GM23338 (cell line): ENCODE data around the gene PTPRF. TPM values are rescaled to one million over a fixed set of nuclear protein-coding genes. Genes with fewer than 3 reads are reported as not detected.

ENCODE experiments used
- ATAC-seq: fragments of 200-7000 bp; cut with Tn5 transposase; 3 replicates; pipeline ENCODE4 v1.9.1; 2020
- DNase-seq: peaks from one replicate; pipeline ENCODE4 v3.0.0-alpha.2; 2015; ENCODE audit warnings: low spot score
- H2AFZ ChIP-seq: fragments of 200-600 bp; sonication (generic); 2 replicates; pipeline ENCODE4 v1.8.0; 2016; ENCODE audit warnings: antibody characterized with exemption, mild to moderate bottlenecking, moderate library complexity
- H3F3A ChIP-seq: fragments of 200-600 bp; sonication (generic); replicated peaks from 2 replicates; pipeline ENCODE4 v1.8.0; 2017; ENCODE audit warnings: antibody characterized with exemption, mixed run types, low read depth
- H3K27ac ChIP-seq: fragments of 200-600 bp; sonication (generic); 2 replicates; pipeline ENCODE4 v1.6.1; 2016; ENCODE audit warnings: low read depth
- H3K27me3 ChIP-seq: fragments of 200-600 bp; sonication (generic); 2 replicates; pipeline ENCODE4 v1.8.0; 2016; ENCODE audit warnings: mild to moderate bottlenecking, mixed run types, moderate library complexity; ENCODE audit not compliant: insufficient read depth
- H3K36me3 ChIP-seq: fragments of 200-600 bp; sonication (generic); 2 replicates; pipeline ENCODE4 v1.8.0; 2016; ENCODE audit warnings: mild to moderate bottlenecking; ENCODE audit not compliant: insufficient read depth
- H3K4me1 ChIP-seq: fragments of 200-600 bp; sonication (generic); 2 replicates; pipeline ENCODE4 v1.8.0; 2016; ENCODE audit warnings: mild to moderate bottlenecking, moderate library complexity; ENCODE audit not compliant: insufficient read depth
- H3K4me2 ChIP-seq: fragments of 200-600 bp; sonication (generic); 2 replicates; pipeline ENCODE4 v1.7.1; 2017; ENCODE audit warnings: mixed run types
- H3K4me3 ChIP-seq: fragments of 200-600 bp; sonication (generic); 2 replicates; pipeline ENCODE4 v1.6.1; 2016; ENCODE audit warnings: mixed run types
- H3K79me2 ChIP-seq: fragments of 200-600 bp; sonication (generic); replicated peaks from 2 replicates; pipeline ENCODE4 v1.8.0; 2017; ENCODE audit warnings: mild to moderate bottlenecking; ENCODE audit not compliant: insufficient read depth
- H3K9me2 ChIP-seq: fragments of 200-600 bp; sonication (generic); 2 replicates; pipeline ENCODE4 v1.8.0; 2017; ENCODE audit not compliant: insufficient read depth
- H4K20me1 ChIP-seq: fragments of 200-600 bp; sonication (generic); replicated peaks from 2 replicates; pipeline ENCODE4 v1.8.0; 2017; ENCODE audit warnings: mild to moderate bottlenecking; ENCODE audit not compliant: insufficient read depth
- H3K27ac Mint-ChIP-seq: 2 replicates; pipeline ENCODE4 v1.8.0; 2020; ENCODE audit warnings: inconsistent platforms, mild to moderate bottlenecking, moderate library complexity, mixed read lengths
- H3K27me3 Mint-ChIP-seq: 3 replicates; pipeline ENCODE4 v1.8.0; 2022; ENCODE audit warnings: low read depth, mild to moderate bottlenecking, moderate library complexity, mixed read lengths, inconsistent platforms; ENCODE audit not compliant: insufficient read depth, poor library complexity
- H3K36me3 Mint-ChIP-seq: 3 replicates; pipeline ENCODE4 v1.8.0; 2021; ENCODE audit warnings: low read depth, mild to moderate bottlenecking, inconsistent platforms, moderate library complexity, mixed read lengths
- H3K4me1 Mint-ChIP-seq: 3 replicates; pipeline ENCODE4 v1.8.0; 2020; ENCODE audit warnings: mild to moderate bottlenecking, inconsistent platforms, mixed read lengths
- H3K4me3 Mint-ChIP-seq: 3 replicates; pipeline ENCODE4 v1.8.0; 2021; ENCODE audit warnings: moderate library complexity, mild to moderate bottlenecking, inconsistent platforms, mixed read lengths
- H3K9me3 Mint-ChIP-seq: 3 replicates; pipeline ENCODE4 v1.8.0; 2020; ENCODE audit warnings: moderate library complexity, mild to moderate bottlenecking, inconsistent platforms, mixed read lengths
- CTCF ChIP-seq, 2 experiments: fragments of 200-600 bp in 1 of 2; sonication (generic) in 1 of 2; conservative IDR thresholded peaks; 2 replicates each; pipeline versions ENCODE4 v1.5.1 to v1.6.1; 2016 to 2017; ENCODE audit warnings: antibody characterized with exemption in 2 of 2, low read depth in 2 of 2, mild to moderate bottlenecking in 2 of 2, moderate library complexity in 1 of 2
- EZH2 ChIP-seq: fragments of 200-600 bp; sonication (generic); IDR thresholded peaks from one replicate; pipeline ENCODE4 v1.8.0; 2017; ENCODE audit warnings: antibody characterized with exemption, mild to moderate bottlenecking, low read depth; ENCODE audit not compliant: unreplicated experiment
- JUNB ChIP-seq: IDR thresholded peaks from one replicate; pipeline ENCODE4 v1.6.1; 2016; ENCODE audit warnings: antibody characterized with exemption; ENCODE audit not compliant: unreplicated experiment
- REST ChIP-seq: IDR thresholded peaks from one replicate; pipeline ENCODE4 v1.6.1; 2018; ENCODE audit warnings: antibody characterized with exemption; ENCODE audit not compliant: unreplicated experiment
- STAT1 ChIP-seq: IDR thresholded peaks from one replicate; pipeline ENCODE4 v1.6.1; 2016; ENCODE audit warnings: antibody characterized with exemption; ENCODE audit not compliant: unreplicated experiment
- ZNF462 ChIP-seq: fragments of 250-450 bp; sonication (Bioruptor Pico); IDR thresholded peaks from 2 replicates; pipeline ENCODE4 v1.5.0; 2020; ENCODE audit warnings: mild to moderate bottlenecking, moderate library complexity
- polyA plus RNA-seq: library from polyadenylated mRNA; unstranded; fragments of >200 nt; fragmentation: Nextera tagmentation; extraction: Ambion mirVana; gene quantifications from 2 replicates; pipeline ENCODE4 v1.2.1, GENCODE V29; 2016
- total RNA-seq: library from RNA; depleted of rRNA; stranded (reverse); fragments of >200 nt; shearing (Covaris generic); gene quantifications from 2 replicates; pipeline ENCODE4 v1.2.3, GENCODE V29; 2014

The PTPRF gene
- total and polyA plus RNA-seq, 2 experiments from 2014 or later = 52.4 to 173 TPM

DNA sequence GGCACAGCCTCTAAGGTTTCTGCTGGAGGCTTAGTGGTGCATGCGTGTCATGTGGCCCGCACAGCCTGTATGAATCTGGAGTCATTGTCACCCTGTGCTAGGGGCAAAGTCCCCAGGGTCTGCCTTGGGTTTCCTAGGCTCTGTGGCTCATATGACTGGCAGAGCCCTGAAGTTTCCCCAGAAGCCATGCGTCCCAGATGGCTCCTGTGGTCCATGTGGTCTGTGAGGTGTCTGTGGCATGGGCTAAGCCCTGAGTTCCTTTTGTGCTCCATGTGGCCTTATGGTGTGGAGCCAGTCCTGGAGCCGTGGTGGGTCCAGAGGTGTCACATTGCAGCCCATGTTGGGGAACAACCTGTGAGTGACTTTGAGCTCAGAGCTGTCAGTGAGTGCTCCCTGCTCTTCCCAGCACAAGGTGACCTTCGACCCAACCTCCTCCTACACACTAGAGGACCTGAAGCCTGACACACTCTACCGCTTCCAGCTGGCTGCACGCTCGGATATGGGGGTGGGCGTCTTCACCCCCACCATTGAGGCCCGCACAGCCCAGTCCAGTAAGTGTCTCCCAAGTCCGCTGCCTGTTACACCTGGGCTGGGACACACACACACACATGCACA, 61.5 kb downstream of the PTPRF start (continued):
- TF ChIP-seq EZH2 = no peak
- no peak for TF ChIP-seq JUNB
- no peak for TF ChIP-seq ZNF462
- TF ChIP-seq STAT1 = no peak
- TF ChIP-seq CTCF (conservative IDR thresholded peaks at IDR 0.05; ENCODE audit: low read depth in 2 of 2) = no peak

- Mint-ChIP-seq H3K4me1 (no peaks in the 10 kb centered on the region), H3K36me3 (peaks cover 38% of the 10 kb centered on the region), H3K27me3 (peaks cover 8% of the 10 kb centered on the region), H3K27ac (no peak overlapping the region; the same call in 1 of the 2 replicates), H3K9me3 (no peaks in the 10 kb centered on the region), H3K4me3 (no peak overlapping the region)
- Histone ChIP-seq H3K27ac (no peak overlapping the region), H4K20me1 (no peaks in the 10 kb centered on the region; the same call in 1 of the 2 replicates), H3K4me3 (no peak overlapping the region), H3K79me2 (no peaks in the 10 kb centered on the region), H3K27me3 (no peaks in the 10 kb centered on the region), H3K4me1 (no peaks in the 10 kb centered on the region), H3K36me3 (0 out of 2 replicates have a peak, but pooled peaks cover 7% of the 10 kb centered on the region), H2AFZ (no peak overlapping the region), H3K9me2 (no peaks in the 10 kb centered on the region), H3K4me2 (no peak overlapping the region), H3F3A (no peaks in the 10 kb centered on the region)
- DNase-seq (no peak), ATAC-seq (no peak)
- TF ChIP-seq REST (no peak), STAT1 (no peak)
These were observed 62.4 kb downstream of the PTPRF start for GRCh38 chr1:43592974-43593683.
